HepG2 (cell line): Measurements from ENCODE around the gene TMEM132D.

ENCODE experiments used
- ATF7 ChIP-seq, 2 experiments: fragments of 450-650 bp in 1 of 2; sonication (generic) in 1 of 2; formaldehyde crosslinking in 1 of 2; IDR thresholded peaks; 2 replicates each; pipeline versions ENCODE4 v1.4.0 to v1.6.1; 2016 to 2020; ENCODE audit warnings: antibody characterized with exemption in 1 of 2, mild to moderate bottlenecking in 1 of 2, missing genetic modification reagents in 1 of 2
- BATF2 ChIP-seq: sonication (generic); formaldehyde crosslinking; IDR thresholded peaks from 2 replicates; pipeline ENCODE4 v1.8.0; 2022; ENCODE audit warnings: mild to moderate bottlenecking, missing genetic modification reagents, moderate library complexity
- CTCF ChIP-seq: sonication (generic); formaldehyde crosslinking; IDR thresholded peaks from 2 replicates; pipeline ENCODE4 v1.5.0; 2020; ENCODE audit warnings: mild to moderate bottlenecking, missing genetic modification reagents, moderate library complexity
- ELK4 ChIP-seq: sonication (generic); formaldehyde crosslinking; IDR thresholded peaks from 2 replicates; pipeline ENCODE4 v1.9.0; 2021; ENCODE audit warnings: missing genetic modification reagents, borderline replicate concordance
- EZH2 ChIP-seq: conservative IDR thresholded peaks from 2 replicates; pipeline ENCODE4 v1.6.1; 2012; ENCODE audit warnings: mild to moderate bottlenecking, low read depth, low read length, moderate library complexity
- FOXJ3 ChIP-seq: sonication (generic); formaldehyde crosslinking; IDR thresholded peaks from 2 replicates; pipeline ENCODE4 v1.4.0; 2020; ENCODE audit warnings: missing genetic modification reagents, mild to moderate bottlenecking, borderline replicate concordance
- JUND ChIP-seq: sonication (generic); formaldehyde crosslinking; IDR thresholded peaks from 2 replicates; pipeline ENCODE4 v1.8.0; 2022; ENCODE audit warnings: mild to moderate bottlenecking, missing genetic modification reagents
- KDM1A ChIP-seq: IDR thresholded peaks from 2 replicates; pipeline ENCODE4 v1.6.1; 2016; ENCODE audit warnings: missing compliant biosample characterization
- MAFF ChIP-seq: IDR thresholded peaks from 2 replicates; pipeline ENCODE4 v1.6.1; 2011; ENCODE audit warnings: low read depth, low read length, improper control_type of control experiment
- MED13 ChIP-seq: sonication (generic); formaldehyde crosslinking; IDR thresholded peaks from 2 replicates; pipeline ENCODE4 v1.5.0; 2020; ENCODE audit warnings: missing genetic modification reagents
- POLR2AphosphoS5 ChIP-seq: IDR thresholded peaks from 2 replicates; pipeline ENCODE4 v1.6.1; 2012; ENCODE audit warnings: low read depth, low read length
- SRSF1 ChIP-seq: fragments of 200-400 bp; formaldehyde crosslinking; optimal IDR thresholded peaks from 2 replicates; pipeline ENCODE3; 2017; ENCODE audit warnings: mild to moderate bottlenecking, low read depth, low read length, moderate library complexity

GRCh38 chr12:129790331-129790730, 113.5 kb downstream of the TMEM132D start:
- TF ChIP-seq SRSF1 (no peak), KDM1A (CRISPR knock-in tag) (no peak), MED13 (CRISPR knock-in tag) (no peak), FOXJ3 (no peak), CTCF (no peak), ATF7 (IDR thresholded peaks at IDR 0.05) (no peak), ATF7 (CRISPR knock-in tag; IDR thresholded peaks at IDR 0.05) (no peak), ELK4 (CRISPR knock-in tag) (no peak), BATF2 (CRISPR knock-in tag) (no peak), EZH2 (no peak), POLR2AphosphoS5 (no peak), JUND (CRISPR knock-in tag) (no peak), MAFF (no peak)
